H9 (cell line): ENCODE data around the gene TPPP3. TPM values are rescaled to one million over a fixed set of nuclear protein-coding genes. Genes with fewer than 3 reads are reported as not detected.

Source experiments
- DNase-seq: peaks from one replicate; pipeline ENCODE4 v3.0.0-alpha.2; 2017
- H2AFZ ChIP-seq: one replicate; pipeline ENCODE4 v1.6.1; 2013; ENCODE audit warnings: mild to moderate bottlenecking, low read length, control low read depth, moderate library complexity
- H2AK5ac ChIP-seq: 2 replicates; pipeline ENCODE4 v1.6.1; 2013; ENCODE audit warnings: low read length, control low read depth, mixed read lengths; ENCODE audit not compliant: insufficient read length
- H2BK120ac ChIP-seq: one replicate; pipeline ENCODE4 v1.6.1; 2013; ENCODE audit warnings: low read depth, mild to moderate bottlenecking, low read length, control low read depth, inconsistent platforms; ENCODE audit not compliant: poor library complexity, severe bottlenecking
- H2BK12ac ChIP-seq: 2 replicates; pipeline ENCODE4 v1.6.1; 2013; ENCODE audit warnings: low read length, control low read depth, mixed read lengths, low read depth; ENCODE audit not compliant: insufficient read length
- H2BK15ac ChIP-seq: 2 replicates; pipeline ENCODE4 v1.6.1; 2013; ENCODE audit warnings: low read depth, low read length, control low read depth
- H2BK20ac ChIP-seq: one replicate; pipeline ENCODE4 v1.6.1; 2013; ENCODE audit warnings: low read depth, mild to moderate bottlenecking, low read length, control low read depth, inconsistent platforms; ENCODE audit not compliant: poor library complexity, severe bottlenecking
- H2BK5ac ChIP-seq: 2 replicates; pipeline ENCODE4 v1.6.1; 2013; ENCODE audit warnings: low read length, control low read depth, mixed read lengths; ENCODE audit not compliant: insufficient read length
- H3K14ac ChIP-seq: 2 replicates; pipeline ENCODE4 v1.6.1; 2013; ENCODE audit warnings: low read length, control low read depth; ENCODE audit not compliant: insufficient read depth
- H3K18ac ChIP-seq: 2 replicates; pipeline ENCODE4 v1.6.1; 2013; ENCODE audit warnings: low read depth, mild to moderate bottlenecking, mixed read lengths, low read length, control low read depth; ENCODE audit not compliant: insufficient read length
- H3K23ac ChIP-seq: 2 replicates; pipeline ENCODE4 v1.6.1; 2013; ENCODE audit warnings: low read length, control low read depth, mixed read lengths, low read depth; ENCODE audit not compliant: insufficient read length
- H3K23me2 ChIP-seq: 2 replicates; pipeline ENCODE4 v1.6.1; 2013; ENCODE audit warnings: low read depth, mild to moderate bottlenecking, mixed read lengths, low read length, control low read depth; ENCODE audit not compliant: insufficient read length, poor library complexity, severe bottlenecking
- H3K27ac ChIP-seq: 2 replicates; pipeline ENCODE4 v1.5.1; 2013; ENCODE audit warnings: low read length, control low read depth, mixed read lengths, low read depth; ENCODE audit not compliant: insufficient read length
- H3K27me3 ChIP-seq: 2 replicates; pipeline ENCODE4 v1.6.1; 2013; ENCODE audit warnings: low read length, control low read depth, inconsistent platforms; ENCODE audit not compliant: insufficient read depth
- H3K4ac ChIP-seq: 2 replicates; pipeline ENCODE4 v1.6.1; 2013; ENCODE audit warnings: low read depth, mild to moderate bottlenecking, control low read depth, inconsistent platforms, low read length, moderate library complexity
- H3K4me1 ChIP-seq: 2 replicates; pipeline ENCODE4 v1.6.1; 2013; ENCODE audit warnings: low read length, control low read depth, inconsistent platforms; ENCODE audit not compliant: insufficient read depth
- H3K4me2 ChIP-seq: 2 replicates; pipeline ENCODE4 v1.6.1; 2013; ENCODE audit warnings: low read length, control low read depth, mixed read lengths; ENCODE audit not compliant: insufficient read length, insufficient read depth
- H3K56ac ChIP-seq: 2 replicates; pipeline ENCODE4 v1.6.1; 2013; ENCODE audit warnings: low read depth, mild to moderate bottlenecking, mixed read lengths, low read length, control low read depth; ENCODE audit not compliant: insufficient read length
- H3K79me1 ChIP-seq: 2 replicates; pipeline ENCODE4 v1.6.1; 2013; ENCODE audit warnings: low read depth, mild to moderate bottlenecking, moderate library complexity, low read length, control low read depth, inconsistent platforms; ENCODE audit not compliant: insufficient read depth, poor library complexity, severe bottlenecking
- H3K79me2 ChIP-seq: 2 replicates; pipeline ENCODE4 v1.6.1; 2013; ENCODE audit warnings: low read length, control low read depth, inconsistent platforms; ENCODE audit not compliant: insufficient read depth
- H3K9ac ChIP-seq: 2 replicates; pipeline ENCODE4 v1.6.1; 2013; ENCODE audit warnings: low read length, control low read depth, mixed read lengths; ENCODE audit not compliant: insufficient read length; ENCODE audit errors: extremely low read depth
- H3K9me3 ChIP-seq: one replicate; pipeline ENCODE4 v1.6.1; 2013; ENCODE audit warnings: low read depth, low read length, inconsistent platforms; ENCODE audit not compliant: control insufficient read depth
- H3T11ph ChIP-seq: one replicate; pipeline ENCODE4 v1.6.1; 2013; ENCODE audit warnings: mild to moderate bottlenecking, low read length, control low read depth, inconsistent platforms
- H4K20me1 ChIP-seq: one replicate; pipeline ENCODE4 v1.6.1; 2013; ENCODE audit not compliant: control insufficient read depth, insufficient read length, insufficient read depth
- H4K5ac ChIP-seq: 2 replicates; pipeline ENCODE4 v1.6.1; 2013; ENCODE audit warnings: low read depth, mild to moderate bottlenecking, mixed read lengths, low read length, control low read depth; ENCODE audit not compliant: insufficient read length
- H4K8ac ChIP-seq: replicated peaks from 2 replicates; pipeline ENCODE4 v1.6.1; 2013; ENCODE audit warnings: low read length, control low read depth, mixed read lengths, low read depth; ENCODE audit not compliant: insufficient read length
- H4K91ac ChIP-seq: 2 replicates; pipeline ENCODE4 v1.6.1; 2013; ENCODE audit warnings: low read depth, mild to moderate bottlenecking, moderate library complexity, mixed read lengths, low read length, control low read depth; ENCODE audit not compliant: insufficient read length
- H3K27ac Mint-ChIP-seq, 3 experiments: 2 replicates in 2 of 3; 3 replicates in 1 of 3; pipeline ENCODE4 v1.8.0; 2020 to 2021; ENCODE audit warnings: mixed read lengths in 3 of 3, mild to moderate bottlenecking in 1 of 3, moderate library complexity in 1 of 3
- H3K27me3 Mint-ChIP-seq: 2 replicates; pipeline ENCODE4 v1.8.0; 2021; ENCODE audit warnings: low read depth, mild to moderate bottlenecking, moderate library complexity, mixed read lengths
- H3K36me3 Mint-ChIP-seq, 3 experiments: 2 replicates in 2 of 3; 3 replicates in 1 of 3; pipeline ENCODE4 v1.8.0; 2020 to 2021; ENCODE audit warnings: low read depth in 3 of 3, mixed read lengths in 3 of 3; ENCODE audit not compliant: insufficient read depth in 1 of 3
- H3K4me1 Mint-ChIP-seq, 2 experiments: 2 replicates each; pipeline ENCODE4 v1.8.0; 2020; ENCODE audit warnings: mixed read lengths in 2 of 2
- H3K4me3 Mint-ChIP-seq, 2 experiments: 2 replicates in 1 of 2; 3 replicates in 1 of 2; pipeline ENCODE4 v1.8.0; 2020 to 2021; ENCODE audit warnings: mild to moderate bottlenecking in 2 of 2, mixed read lengths in 2 of 2, moderate library complexity in 1 of 2
- H3K9me3 Mint-ChIP-seq, 2 experiments: 2 replicates in 1 of 2; 3 replicates in 1 of 2; pipeline ENCODE4 v1.8.0; 2020; ENCODE audit warnings: mild to moderate bottlenecking in 2 of 2, mixed read lengths in 2 of 2, moderate library complexity in 1 of 2
- WGBS: extraction: QIAGEN DNeasy Blood & Tissue Kit; methylation state at CpG from one replicate; pipeline ENCODE4 v1.1.7; 2013; ENCODE audit warnings: missing lambda C conversion rate, low lambda C conversion rate, mixed read lengths; ENCODE audit not compliant: insufficient read length; ENCODE audit errors: extremely low coverage; 5-methylcytosine and 5-hydroxymethylcytosine counted together
- total RNA-seq: library from RNA; stranded (reverse); gene quantifications from 2 replicates; pipeline ENCODE4 v1.2.1, GENCODE V29; 2021
- TF ChIP-seq, protein P1 (sequence below): fragments of 200-600 bp; sonication (generic); conservative IDR thresholded peaks from 3 replicates; pipeline ENCODE4 v1.8.0; 2021; ENCODE audit warnings: antibody characterized with exemption, mild to moderate bottlenecking

The TPPP3 gene
- total RNA-seq, 1 experiment from 2014 or later, result 0.79 TPM

DNA sequence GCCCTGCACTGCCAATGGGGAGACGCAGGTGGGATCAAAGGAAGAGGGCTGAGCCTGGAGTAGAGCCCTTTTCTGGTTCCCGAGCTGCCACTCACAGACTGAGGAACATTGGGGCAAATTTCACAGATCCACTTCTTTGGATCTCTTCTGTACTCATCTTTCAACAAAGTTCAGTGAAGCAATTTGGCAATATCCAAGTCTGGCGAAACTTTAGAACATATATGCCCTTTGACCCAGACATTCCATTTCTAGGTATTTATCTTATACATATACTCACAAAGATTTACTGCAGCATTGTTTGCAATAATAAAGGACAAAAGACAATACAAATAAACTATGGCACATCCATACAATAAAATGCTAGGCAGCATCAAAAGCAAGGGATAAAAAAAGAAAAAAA lies 18.0 kb upstream of the TPPP3 start:
- Histone ChIP-seq H2BK20ac (no peak overlapping the region), H4K5ac (no peak overlapping the region), H3K23me2 (peaks cover 7% of the 10 kb centered on the region), H4K91ac (no peak overlapping the region), H2BK12ac (no peak overlapping the region), H3K18ac (no peak overlapping the region), H2AFZ (no peak overlapping the region), H3K27ac (no peak overlapping the region), H3K4me2 (no peak overlapping the region), H2AK5ac (no peak overlapping the region), H3K4me1 (peaks cover 9% of the 10 kb centered on the region; the same call in 1 of the 2 replicates), H3K4ac (no peak overlapping the region), H3K9ac (no peak overlapping the region), H3K9me3 (no peaks in the 10 kb centered on the region), H4K8ac (no peak overlapping the region), H3T11ph (no peak overlapping the region), H3K27me3 (no peaks in the 10 kb centered on the region), H2BK15ac (no peak overlapping the region), H3K56ac (no peak overlapping the region), H3K79me2 (no peaks in the 10 kb centered on the region), H4K20me1 (no peaks in the 10 kb centered on the region), H2BK120ac (no peak overlapping the region), H3K23ac (no peak overlapping the region), H2BK5ac (no peak overlapping the region), H3K14ac (no peak overlapping the region), H3K79me1 (no peaks in the 10 kb centered on the region)
- H3K9me3 Mint-ChIP-seq, result no peaks in the 10 kb centered on the region
- no peak overlapping the region for H3K4me3 Mint-ChIP-seq
- no peak for DNase-seq
- H3K27ac Mint-ChIP-seq, result no peak overlapping the region
- peaks cover 7% of the 10 kb centered on the region for H3K27me3 Mint-ChIP-seq
- WGBS, result no CpG with 5 or more reads among the region's 3 CpGs
- H3K4me1 Mint-ChIP-seq, result peaks cover 34 to 40% of the 10 kb centered on the region in 2 experiments
- TF ChIP-seq, protein P1, sequence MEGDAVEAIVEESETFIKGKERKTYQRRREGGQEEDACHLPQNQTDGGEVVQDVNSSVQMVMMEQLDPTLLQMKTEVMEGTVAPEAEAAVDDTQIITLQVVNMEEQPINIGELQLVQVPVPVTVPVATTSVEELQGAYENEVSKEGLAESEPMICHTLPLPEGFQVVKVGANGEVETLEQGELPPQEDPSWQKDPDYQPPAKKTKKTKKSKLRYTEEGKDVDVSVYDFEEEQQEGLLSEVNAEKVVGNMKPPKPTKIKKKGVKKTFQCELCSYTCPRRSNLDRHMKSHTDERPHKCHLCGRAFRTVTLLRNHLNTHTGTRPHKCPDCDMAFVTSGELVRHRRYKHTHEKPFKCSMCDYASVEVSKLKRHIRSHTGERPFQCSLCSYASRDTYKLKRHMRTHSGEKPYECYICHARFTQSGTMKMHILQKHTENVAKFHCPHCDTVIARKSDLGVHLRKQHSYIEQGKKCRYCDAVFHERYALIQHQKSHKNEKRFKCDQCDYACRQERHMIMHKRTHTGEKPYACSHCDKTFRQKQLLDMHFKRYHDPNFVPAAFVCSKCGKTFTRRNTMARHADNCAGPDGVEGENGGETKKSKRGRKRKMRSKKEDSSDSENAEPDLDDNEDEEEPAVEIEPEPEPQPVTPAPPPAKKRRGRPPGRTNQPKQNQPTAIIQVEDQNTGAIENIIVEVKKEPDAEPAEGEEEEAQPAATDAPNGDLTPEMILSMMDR, result no peak
- H3K36me3 Mint-ChIP-seq, result peaks cover 0 to 2% (median 0%) of the 10 kb centered on the region in 3 experiments; a peak in 2 of 7 replicates
